ENCODE measurements around the gene RTN4RL1. TPM values are rescaled to one million over a fixed set of nuclear protein-coding genes. Genes with fewer than 3 reads are reported as not detected.
"Not testable (repeated sequence)": the region's sequence is repeated elsewhere in the genome, so short reads cannot be mapped to it uniquely, and the experiment has no call there.

Gene RTN4RL1
- total RNA-seq, 1 donor from 2014 or later, result 4.0 TPM

- Histone ChIP-seq H3K27ac (replicated peaks) (no peak overlapping the region), H3K4me3 (no peak overlapping the region), H3K27me3 (ENCODE audit: low read depth) (no peaks in the 10 kb centered on the region), H3K4me1 (no peaks in the 10 kb centered on the region), H3K36me3 (peaks cover 68% of the 10 kb centered on the region), H3K9me3 (replicated peaks) (no peaks in the 10 kb centered on the region)
- intact Hi-C loops (cut with micrococcal nuclease), result no loop called here
- TF ChIP-seq CTCF (IDR thresholded peaks at IDR 0.05; ENCODE audit: borderline replicate concordance), result no peak
- no peak for DNase-seq
Measured at GRCh38 chr17:1896243-1897104, 128.7 kb downstream of the RTN4RL1 start.

- H3K9me3 ChIP-seq (replicated peaks), result not testable (repeated sequence)
- H3K36me3 ChIP-seq, result peaks cover 78% of the 10 kb centered on the region
Measured at GRCh38 chr17:1895479-1895878, 129.7 kb downstream of the RTN4RL1 start.

GRCh38 chr17:1894753-1895339, 130.3 kb downstream of the RTN4RL1 start:
- no peak for DNase-seq
- H3K9me3 ChIP-seq (replicated peaks), result no peaks in the 10 kb centered on the region
- intact Hi-C loops (cut with micrococcal nuclease), result no loop called here
- H3K27me3 ChIP-seq (ENCODE audit: low read depth), result no peaks in the 10 kb centered on the region
- H3K4me1 ChIP-seq, result no peaks in the 10 kb centered on the region
- no peak for TF ChIP-seq CTCF (IDR thresholded peaks at IDR 0.05; ENCODE audit: borderline replicate concordance)
- no peak overlapping the region for H3K27ac ChIP-seq (replicated peaks)
- H3K4me3 ChIP-seq, result no peak overlapping the region
- H3K36me3 ChIP-seq, result peaks cover 84% of the 10 kb centered on the region

More at GRCh38 chr17:1895479-1895878, 129.7 kb downstream of the RTN4RL1 start:
- intact Hi-C loops (cut with micrococcal nuclease); H3K4me1 ChIP-seq; H3K4me3 ChIP-seq; DNase-seq; H3K27ac ChIP-seq (replicated peaks); H3K27me3 ChIP-seq (ENCODE audit: low read depth): not testable (repeated sequence)

GRCh38 chr17:1890758-1891450, 134.2 kb downstream of the RTN4RL1 start:
- TF ChIP-seq CTCF (IDR thresholded peaks at IDR 0.05; ENCODE audit: borderline replicate concordance), result no peak
- no peak overlapping the region for H3K27ac ChIP-seq (replicated peaks)
- H3K36me3 ChIP-seq, result peaks cover 90% of the 10 kb centered on the region

GRCh38 chr17:1888741-1889140, 136.4 kb downstream of the RTN4RL1 start:
- H3K27me3 ChIP-seq (ENCODE audit: low read depth), result no peaks in the 10 kb centered on the region
- intact Hi-C loops (cut with micrococcal nuclease), result no loop called here
- TF ChIP-seq CTCF (IDR thresholded peaks at IDR 0.05; ENCODE audit: borderline replicate concordance), result no peak
- H3K4me1 ChIP-seq, result no peaks in the 10 kb centered on the region
- H3K4me3 ChIP-seq, result no peak overlapping the region
- peaks cover 7% of the 10 kb centered on the region for H3K9me3 ChIP-seq (replicated peaks)
- no peak for DNase-seq
- no peak overlapping the region for H3K27ac ChIP-seq (replicated peaks)
- H3K36me3 ChIP-seq, result peaks cover 91% of the 10 kb centered on the region

More at GRCh38 chr17:1890758-1891450, 134.2 kb downstream of the RTN4RL1 start:
- no peaks in the 10 kb centered on the region for H3K4me1 ChIP-seq
- DNase-seq, result no peak
- peaks cover 5% of the 10 kb centered on the region for H3K9me3 ChIP-seq (replicated peaks)
- H3K4me3 ChIP-seq, result no peak overlapping the region
- intact Hi-C loops (cut with micrococcal nuclease), result no loop called here
- no peaks in the 10 kb centered on the region for H3K27me3 ChIP-seq (ENCODE audit: low read depth)

Small RNA genes lying within 50 kb of the gene (microRNA-seq; reads per million reads assigned to microRNA genes)
- gene MIR132 (544 reads per million, percentile 75 among the genes with 10 or more reads in this experiment), gene MIR212 (17.8 reads per million, percentile 36 among the genes with 10 or more reads in this experiment)

Other genes with a start within 250 kb of the RTN4RL1 start
- gene SMYD4, start 195.4 kb downstream of the RTN4RL1 start, total RNA-seq, result 13.7 TPM
- 72.0 TPM for gene RPA1, start 195.3 kb downstream of the RTN4RL1 start, total RNA-seq
- 29.1 TPM for gene DPH1, start 4.8 kb upstream of the RTN4RL1 start, total RNA-seq
- 16.6 TPM for gene OVCA2, start 16.7 kb upstream of the RTN4RL1 start, total RNA-seq
- 23.5 TPM for gene HIC1, start 29.8 kb upstream of the RTN4RL1 start, total RNA-seq